GM18909 (cell line): ENCODE measurements around the gene NFKBIB.
"Not testable (repeated sequence)": the region's sequence is repeated elsewhere in the genome, so short reads cannot be mapped to it uniquely, and the experiment has no call there.

Experiments
- ATAC-seq: cut with Tn5 transposase; IDR thresholded peaks from one replicate; pipeline ENCODE4 v1.9.1; 2021; ENCODE audit warnings: mild to moderate bottlenecking; ENCODE audit not compliant: unreplicated experiment, poor library complexity

NFKBIB gene

GRCh38 chr19:38899447-38900201 is at the start of gene NFKBIB, which contains the start of gene SIRT2:
Gene NFKBIB, plus strand, starts transcription at chr19:38899969. Its CDS starts 64 bp downstream, at chr19:38900033.
Gene SIRT2, minus strand, starts transcription at chr19:38899618. Its CDS starts 97 bp downstream, at chr19:38899521.
- ATAC-seq: peak; percentile 91

- ATAC-seq: peak; percentile 74
These were observed 49.3 kb upstream of the NFKBIB start for GRCh38 chr19:38850436-38850975.

- no peak for ATAC-seq
These were observed 48.7 kb upstream of the NFKBIB start for GRCh38 chr19:38850976-38851621.

- ATAC-seq: peak; percentile 26
These were observed 48.0 kb upstream of the NFKBIB start for GRCh38 chr19:38851622-38852230.

GRCh38 chr19:38852231-38853044 is 47.3 kb upstream of the NFKBIB start:
- ATAC-seq: no peak

- ATAC-seq: no peak
These were observed 46.6 kb upstream of the NFKBIB start for GRCh38 chr19:38853214-38853613.

- not testable (repeated sequence) for ATAC-seq
These were observed 44.8 kb upstream of the NFKBIB start for GRCh38 chr19:38854961-38855360.

- ATAC-seq: not testable (repeated sequence)
These were observed 44.0 kb upstream of the NFKBIB start for GRCh38 chr19:38855751-38856150.

- ATAC-seq: no peak
These were observed 43.0 kb upstream of the NFKBIB start for GRCh38 chr19:38856813-38857212.

- not testable (repeated sequence) for ATAC-seq
These were observed 40.1 kb upstream of the NFKBIB start for GRCh38 chr19:38859631-38860204.

GRCh38 chr19:38861368-38861767 is 38.4 kb upstream of the NFKBIB start:
- ATAC-seq: no peak

GRCh38 chr19:38862321-38863059 is 37.3 kb upstream of the NFKBIB start:
- ATAC-seq: no peak

- no peak for ATAC-seq
These were observed 32.5 kb upstream of the NFKBIB start for GRCh38 chr19:38867171-38867780.

- no peak for ATAC-seq
These were observed 31.2 kb upstream of the NFKBIB start for GRCh38 chr19:38868551-38868950.

GRCh38 chr19:38869160-38869835 is 30.5 kb upstream of the NFKBIB start:
- ATAC-seq: no peak

GRCh38 chr19:38869836-38870607 is 29.7 kb upstream of the NFKBIB start:
- ATAC-seq: peak; percentile 80

GRCh38 chr19:38870612-38871011 is 29.2 kb upstream of the NFKBIB start:
- ATAC-seq: no peak
